Erythroblast (primary cell): Measurements from ENCODE around the gene LRRC25.

Source experiments
- GATA1 ChIP-seq: IDR thresholded peaks from 2 replicates; pipeline ENCODE4 v1.6.1; 2011; ENCODE audit warnings: low read depth, mild to moderate bottlenecking, control low read depth, low read length, moderate library complexity
- POLR2A ChIP-seq: IDR thresholded peaks from 2 replicates; pipeline ENCODE4 v1.6.1; 2011; ENCODE audit warnings: mild to moderate bottlenecking, low read length

- TF ChIP-seq POLR2A = no peak
- no peak for TF ChIP-seq GATA1
Observed at GRCh38 chr19:18431351-18432197, 34.2 kb upstream of the LRRC25 start.
